Thoracic aorta (tissue), 2 donors: ENCODE results near the gene BAZ1B. TPM values are rescaled to one million over a fixed set of nuclear protein-coding genes. Genes with fewer than 3 reads are reported as not detected.

ENCODE experiments used
- ATAC-seq: fragments of 150-250 bp; one replicate; pipeline ENCODE4 v1.8.0; 2017; ENCODE audit warnings: low read depth; ENCODE audit not compliant: insufficient number of reproducible peaks, low FRiP score
- DNase-seq: peaks from one replicate; pipeline ENCODE4 v3.0.0-alpha.2; 2020; ENCODE audit warnings: low spot score
- H3K27ac ChIP-seq, 2 donors: fragments of 200-600 bp; sonication (generic); 1 replicate in 1 of 2; 2 replicates in 1 of 2; pipeline ENCODE4 v1.5.1; 2016; ENCODE audit warnings: mild to moderate bottlenecking in 2 of 2, moderate library complexity in 2 of 2
- H3K27me3 ChIP-seq: fragments of 200-600 bp; sonication (generic); replicated peaks from 2 replicates; pipeline ENCODE4 v1.6.0; 2016; ENCODE audit warnings: mild to moderate bottlenecking; ENCODE audit not compliant: insufficient read depth
- H3K36me3 ChIP-seq: fragments of 200-600 bp; sonication (generic); one replicate; pipeline ENCODE4 v1.5.1; 2016
- H3K4me1 ChIP-seq, 2 donors: fragments of 200-600 bp; sonication (generic); 1 replicate in 1 of 2; 2 replicates in 1 of 2; pipeline versions ENCODE4 v1.5.1 to v1.6.0; 2016; ENCODE audit warnings: low read depth in 2 of 2, mild to moderate bottlenecking in 1 of 2; ENCODE audit not compliant: control insufficient read depth in 1 of 2
- H3K4me3 ChIP-seq: fragments of 200-600 bp; sonication (generic); 2 replicates; pipeline ENCODE4 v1.5.1; 2016; ENCODE audit warnings: mild to moderate bottlenecking
- H3K9me3 ChIP-seq: fragments of 200-600 bp; sonication (generic); 2 replicates; pipeline ENCODE4 v1.5.1; 2016
- total RNA-seq, 2 donors: library from RNA; depleted of rRNA; stranded (reverse); fragments of >200 nt; gene quantifications; one replicate each; pipeline versions ENCODE4 v1.1.0 to v1.2.3, GENCODE V29; 2016
- TF ChIP-seq, protein P1 (sequence below): fragments of 200-600 bp; sonication (generic); IDR thresholded peaks from one replicate; pipeline ENCODE4 v1.5.1; 2019; ENCODE audit warnings: antibody characterized with exemption

The BAZ1B gene
- total RNA-seq, 2 donors from 2014 or later = 43.9 to 65.3 TPM

DNA sequence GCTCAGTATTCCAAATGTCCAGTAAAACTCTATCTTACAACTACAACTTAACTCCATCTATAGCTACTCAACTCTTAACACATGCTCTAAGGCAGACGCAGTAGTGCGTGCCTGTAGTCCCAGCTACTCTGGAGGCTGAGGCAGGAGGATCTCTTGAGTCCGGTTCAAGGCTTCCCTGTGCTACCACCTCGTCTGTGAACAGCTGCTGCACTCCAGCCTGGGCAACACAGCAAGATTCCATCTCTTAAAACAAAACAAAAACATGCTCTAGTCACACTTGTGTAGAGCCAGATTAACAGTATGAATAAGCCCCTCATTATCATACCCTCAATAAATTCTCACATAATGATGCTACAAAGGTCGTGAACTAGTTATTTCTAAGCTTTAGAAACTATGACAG lies 3.6 kb downstream of the BAZ1B start:
- H3K27ac ChIP-seq = no peak overlapping the region
- TF ChIP-seq, protein P1, sequence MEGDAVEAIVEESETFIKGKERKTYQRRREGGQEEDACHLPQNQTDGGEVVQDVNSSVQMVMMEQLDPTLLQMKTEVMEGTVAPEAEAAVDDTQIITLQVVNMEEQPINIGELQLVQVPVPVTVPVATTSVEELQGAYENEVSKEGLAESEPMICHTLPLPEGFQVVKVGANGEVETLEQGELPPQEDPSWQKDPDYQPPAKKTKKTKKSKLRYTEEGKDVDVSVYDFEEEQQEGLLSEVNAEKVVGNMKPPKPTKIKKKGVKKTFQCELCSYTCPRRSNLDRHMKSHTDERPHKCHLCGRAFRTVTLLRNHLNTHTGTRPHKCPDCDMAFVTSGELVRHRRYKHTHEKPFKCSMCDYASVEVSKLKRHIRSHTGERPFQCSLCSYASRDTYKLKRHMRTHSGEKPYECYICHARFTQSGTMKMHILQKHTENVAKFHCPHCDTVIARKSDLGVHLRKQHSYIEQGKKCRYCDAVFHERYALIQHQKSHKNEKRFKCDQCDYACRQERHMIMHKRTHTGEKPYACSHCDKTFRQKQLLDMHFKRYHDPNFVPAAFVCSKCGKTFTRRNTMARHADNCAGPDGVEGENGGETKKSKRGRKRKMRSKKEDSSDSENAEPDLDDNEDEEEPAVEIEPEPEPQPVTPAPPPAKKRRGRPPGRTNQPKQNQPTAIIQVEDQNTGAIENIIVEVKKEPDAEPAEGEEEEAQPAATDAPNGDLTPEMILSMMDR = no peak
- peaks cover 12% of the 10 kb centered on the region for H3K36me3 ChIP-seq
- no peaks in the 10 kb centered on the region for H3K9me3 ChIP-seq
- H3K4me1 ChIP-seq = peaks cover 21 to 58% of the 10 kb centered on the region in 2 donors
- ATAC-seq (no peak), DNase-seq (no peak)
- H3K4me3 ChIP-seq = no peak overlapping the region
- no peaks in the 10 kb centered on the region for H3K27me3 ChIP-seq

DNA sequence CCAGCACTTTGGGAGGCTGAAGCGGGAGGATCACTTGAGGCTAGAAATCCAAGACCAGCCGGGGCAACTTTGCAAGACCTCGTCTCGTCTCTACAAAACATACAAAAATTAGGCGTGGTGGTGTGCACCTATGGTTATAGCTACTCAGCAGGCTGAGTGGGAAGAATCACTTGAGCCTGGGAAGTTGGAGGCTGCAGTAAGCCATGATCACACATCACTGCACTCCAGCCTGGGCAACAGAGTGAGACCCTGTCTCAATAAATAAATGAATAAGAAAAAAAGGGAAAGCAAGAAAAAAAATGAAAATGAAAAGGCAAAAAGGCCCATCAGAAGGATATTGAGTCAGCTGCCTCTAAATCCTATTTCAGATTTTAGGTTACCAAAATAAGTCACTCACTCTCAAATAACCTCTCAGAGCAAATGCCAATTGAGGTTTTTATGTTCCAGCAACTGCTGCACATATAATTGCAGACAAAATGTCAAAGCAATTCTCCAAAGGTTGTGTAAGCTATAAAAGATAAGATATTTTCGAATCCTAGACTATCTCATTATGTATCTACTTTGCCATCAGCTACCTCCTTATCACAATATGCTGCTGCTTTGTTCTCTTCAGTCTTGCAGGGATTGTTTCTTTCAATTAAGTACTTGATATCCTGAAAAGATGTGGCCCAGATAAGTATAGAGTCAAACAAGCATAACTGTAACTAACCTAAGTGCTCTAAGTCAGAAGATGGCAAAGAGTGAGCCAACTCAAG lies 4.7 kb downstream of the BAZ1B start:
- no peak overlapping the region for H3K4me3 ChIP-seq
- H3K4me1 ChIP-seq = peaks cover 25 to 62% of the 10 kb centered on the region in 2 donors
- no peaks in the 10 kb centered on the region for H3K27me3 ChIP-seq
- no peak overlapping the region for H3K27ac ChIP-seq
- peaks cover 12% of the 10 kb centered on the region for H3K36me3 ChIP-seq
- DNase-seq (no peak), ATAC-seq (no peak)
- TF ChIP-seq, protein P1 = no peak
- no peaks in the 10 kb centered on the region for H3K9me3 ChIP-seq

GRCh38 chr7:73515178-73515577 lies 6.9 kb downstream of the BAZ1B start:
- no peaks in the 10 kb centered on the region for H3K9me3 ChIP-seq
- H3K27me3 ChIP-seq = no peaks in the 10 kb centered on the region
- ATAC-seq = no peak
- peaks cover 23% of the 10 kb centered on the region for H3K36me3 ChIP-seq
- DNase-seq = no peak
- TF ChIP-seq, protein P1 = no peak
- H3K27ac ChIP-seq = no peak overlapping the region
- peaks cover 25 to 62% of the 10 kb centered on the region in 2 donors for H3K4me1 ChIP-seq
- no peak overlapping the region for H3K4me3 ChIP-seq

GRCh38 chr7:73512018-73512780 lies 9.9 kb downstream of the BAZ1B start:
- Histone ChIP-seq H3K9me3 (no peaks in the 10 kb centered on the region), H3K4me3 (no peak overlapping the region), H3K4me1 (peaks cover 9 to 34% of the 10 kb centered on the region in 2 donors), H3K36me3 (peaks cover 45% of the 10 kb centered on the region), H3K27me3 (no peaks in the 10 kb centered on the region), H3K27ac (no peak overlapping the region)
- TF ChIP-seq, protein P1 = no peak
- no peak for ATAC-seq
- DNase-seq = no peak

- H3K27ac ChIP-seq = no peak overlapping the region
- no peaks in the 10 kb centered on the region for H3K9me3 ChIP-seq
- DNase-seq (no peak), ATAC-seq (no peak)
- TF ChIP-seq, protein P1 = no peak
- peaks cover 55% of the 10 kb centered on the region for H3K36me3 ChIP-seq
- H3K27me3 ChIP-seq = no peaks in the 10 kb centered on the region
- no peak overlapping the region for H3K4me3 ChIP-seq
- peaks cover 9 to 30% of the 10 kb centered on the region in 2 donors for H3K4me1 ChIP-seq
These were observed 12.6 kb downstream of the BAZ1B start for GRCh38 chr7:73509463-73509862.
